Neural cell (in vitro differentiated cells): ENCODE results near the gene PCK1. TPM values are rescaled to one million over a fixed set of nuclear protein-coding genes. Genes with fewer than 3 reads are reported as not detected.

Source experiments
- H2AFZ ChIP-seq: fragments of 200-600, 300-800 bp; sonication (generic), shearing (Covaris generic); 2 replicates; pipeline ENCODE4 v1.6.0; 2014; ENCODE audit warnings: low read depth, mild to moderate bottlenecking, antibody characterized with exemption, low read length, moderate library complexity
- H3F3A ChIP-seq: fragments of 200-600 bp; shearing (Covaris generic); 2 replicates; pipeline ENCODE4 v1.6.1; 2016; ENCODE audit warnings: mild to moderate bottlenecking, moderate library complexity, mixed read lengths, antibody characterized with exemption, low read length; ENCODE audit not compliant: insufficient read depth, poor library complexity, severe bottlenecking
- H3K27ac ChIP-seq: fragments of 200-600, 300-800 bp; sonication (generic), shearing (Covaris generic); 2 replicates; pipeline ENCODE4 v1.5.1; 2014; ENCODE audit warnings: mild to moderate bottlenecking, low read length, moderate library complexity
- H3K27me3 ChIP-seq: fragments of 300-800, 200-600 bp; sonication (generic), shearing (Covaris generic); 2 replicates; pipeline ENCODE4 v1.6.0; 2014; ENCODE audit warnings: mild to moderate bottlenecking, low read depth, low read length, moderate library complexity; ENCODE audit not compliant: insufficient read depth
- H3K36me3 ChIP-seq: fragments of 300-800, 200-600 bp; sonication (generic), shearing (Covaris generic); 2 replicates; pipeline ENCODE4 v1.5.1; 2014; ENCODE audit warnings: mild to moderate bottlenecking, antibody characterized with exemption, low read length, moderate library complexity; ENCODE audit not compliant: insufficient read depth
- H3K4me2 ChIP-seq: fragments of 300-800, 200-600 bp; sonication (generic), shearing (Covaris generic); 2 replicates; pipeline ENCODE4 v1.6.0; 2014; ENCODE audit warnings: mild to moderate bottlenecking, low read length
- H3K4me3 ChIP-seq: fragments of 300-800, 200-600 bp; sonication (generic), shearing (Covaris generic); 2 replicates; pipeline ENCODE4 v1.5.1; 2014; ENCODE audit warnings: mild to moderate bottlenecking, low read length, moderate library complexity
- H3K79me2 ChIP-seq: fragments of 200-600 bp; shearing (Covaris generic); replicated peaks from 2 replicates; pipeline ENCODE4 v1.6.0; 2014; ENCODE audit warnings: mild to moderate bottlenecking, low read length, moderate library complexity; ENCODE audit not compliant: insufficient read depth
- H3K9ac ChIP-seq: fragments of 300-800, 200-600 bp; sonication (generic), shearing (Covaris generic); 2 replicates; pipeline ENCODE4 v1.6.1; 2016; ENCODE audit warnings: mild to moderate bottlenecking, low read length, mixed read lengths
- H3K9me2 ChIP-seq: fragments of 200-600 bp; shearing (Covaris generic); 2 replicates; pipeline ENCODE4 v1.6.1; 2016; ENCODE audit warnings: mild to moderate bottlenecking, low read length, mixed read lengths; ENCODE audit not compliant: insufficient read depth
- H3K9me3 ChIP-seq: fragments of 200-600, 300-800 bp; sonication (generic), shearing (Covaris generic); 2 replicates; pipeline ENCODE4 v1.6.1; 2016; ENCODE audit warnings: mild to moderate bottlenecking, mixed run types, low read length, moderate library complexity, mixed read lengths
- H4K20me1 ChIP-seq: fragments of 200-600 bp; shearing (Covaris generic); 2 replicates; pipeline ENCODE4 v1.6.1; 2016; ENCODE audit warnings: mild to moderate bottlenecking, mixed run types; ENCODE audit not compliant: insufficient read depth
- EP300 ChIP-seq: fragments of 450-650 bp; conservative IDR thresholded peaks from 2 replicates; pipeline ENCODE4 v1.6.1; 2014; ENCODE audit warnings: antibody characterized with exemption, mild to moderate bottlenecking, moderate library complexity; ENCODE audit not compliant: poor library complexity, severe bottlenecking
- EZH2 ChIP-seq: fragments of 200-600, 300-800 bp; shearing (Covaris generic), sonication (generic); IDR thresholded peaks from 2 replicates; pipeline ENCODE4 v1.6.1; 2014; ENCODE audit warnings: antibody characterized with exemption, low read length, borderline replicate concordance, mild to moderate bottlenecking; ENCODE audit not compliant: insufficient read depth, poor library complexity, severe bottlenecking
- MXI1 ChIP-seq: fragments of 450-650 bp; conservative IDR thresholded peaks from 2 replicates; pipeline ENCODE4 v1.6.1; 2014; ENCODE audit warnings: antibody characterized with exemption, mild to moderate bottlenecking; ENCODE audit not compliant: poor library complexity, severe bottlenecking
- POLR2AphosphoS5 ChIP-seq: IDR thresholded peaks from 2 replicates; pipeline ENCODE4 v1.6.1; 2012
- RAD21 ChIP-seq: fragments of 450-650 bp; conservative IDR thresholded peaks from 2 replicates; pipeline ENCODE4 v1.6.1; 2014; ENCODE audit warnings: antibody characterized with exemption, mild to moderate bottlenecking, moderate library complexity
- REST ChIP-seq: IDR thresholded peaks from 2 replicates; pipeline ENCODE4 v1.6.1; 2012; ENCODE audit warnings: borderline replicate concordance
- SMC3 ChIP-seq: fragments of 450-650 bp; conservative IDR thresholded peaks from 2 replicates; pipeline ENCODE4 v1.6.1; 2014; ENCODE audit warnings: antibody characterized with exemption, mild to moderate bottlenecking, moderate library complexity; ENCODE audit not compliant: poor library complexity
- TAF1 ChIP-seq: IDR thresholded peaks from 2 replicates; pipeline ENCODE4 v1.6.1; 2012; ENCODE audit warnings: low read depth
- polyA plus RNA-seq: library from polyadenylated mRNA; depleted of rRNA; stranded (reverse); fragments of >200 nt; gene quantifications from 2 replicates; pipeline ENCODE4 v1.2.3, GENCODE V29; 2014
- TF ChIP-seq, protein P1 (sequence below): fragments of 450-650 bp; IDR thresholded peaks from 2 replicates; pipeline ENCODE4 v1.5.1; 2014; ENCODE audit warnings: antibody characterized with exemption, mild to moderate bottlenecking, moderate library complexity; ENCODE audit not compliant: poor library complexity, severe bottlenecking

The PCK1 gene
- polyA plus RNA-seq, 1 donor from 2014 or later = 0.24 TPM

DNA sequence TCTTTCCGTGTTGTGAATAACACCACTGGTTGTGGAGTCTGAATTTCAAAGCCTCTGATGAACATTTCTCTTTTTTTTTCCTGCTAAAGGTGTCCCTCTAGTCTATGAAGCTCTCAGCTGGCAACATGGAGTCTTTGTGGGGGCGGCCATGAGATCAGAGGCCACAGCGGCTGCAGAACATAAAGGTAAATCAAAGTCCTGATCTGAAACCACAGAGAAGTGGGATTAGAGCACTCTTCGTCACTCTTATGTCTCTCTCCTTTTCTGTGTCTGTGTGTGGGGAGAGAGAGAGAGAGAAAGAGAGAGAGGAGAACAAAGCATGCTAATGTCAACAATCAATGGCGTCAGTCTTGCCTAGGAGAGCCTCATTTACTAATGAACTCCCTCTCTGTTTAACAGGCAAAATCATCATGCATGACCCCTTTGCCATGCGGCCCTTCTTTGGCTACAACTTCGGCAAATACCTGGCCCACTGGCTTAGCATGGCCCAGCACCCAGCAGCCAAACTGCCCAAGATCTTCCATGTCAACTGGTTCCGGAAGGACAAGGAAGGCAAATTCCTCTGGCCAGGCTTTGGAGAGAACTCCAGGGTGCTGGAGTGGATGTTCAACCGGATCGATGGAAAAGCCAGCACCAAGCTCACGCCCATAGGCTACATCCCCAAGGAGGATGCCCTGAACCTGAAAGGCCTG, 4.2 kb downstream of the PCK1 start:
- TF ChIP-seq POLR2AphosphoS5 = no peak
- TF ChIP-seq RAD21 = no peak
- TF ChIP-seq MXI1 = no peak
- no peak for TF ChIP-seq TAF1
- TF ChIP-seq, protein P1, sequence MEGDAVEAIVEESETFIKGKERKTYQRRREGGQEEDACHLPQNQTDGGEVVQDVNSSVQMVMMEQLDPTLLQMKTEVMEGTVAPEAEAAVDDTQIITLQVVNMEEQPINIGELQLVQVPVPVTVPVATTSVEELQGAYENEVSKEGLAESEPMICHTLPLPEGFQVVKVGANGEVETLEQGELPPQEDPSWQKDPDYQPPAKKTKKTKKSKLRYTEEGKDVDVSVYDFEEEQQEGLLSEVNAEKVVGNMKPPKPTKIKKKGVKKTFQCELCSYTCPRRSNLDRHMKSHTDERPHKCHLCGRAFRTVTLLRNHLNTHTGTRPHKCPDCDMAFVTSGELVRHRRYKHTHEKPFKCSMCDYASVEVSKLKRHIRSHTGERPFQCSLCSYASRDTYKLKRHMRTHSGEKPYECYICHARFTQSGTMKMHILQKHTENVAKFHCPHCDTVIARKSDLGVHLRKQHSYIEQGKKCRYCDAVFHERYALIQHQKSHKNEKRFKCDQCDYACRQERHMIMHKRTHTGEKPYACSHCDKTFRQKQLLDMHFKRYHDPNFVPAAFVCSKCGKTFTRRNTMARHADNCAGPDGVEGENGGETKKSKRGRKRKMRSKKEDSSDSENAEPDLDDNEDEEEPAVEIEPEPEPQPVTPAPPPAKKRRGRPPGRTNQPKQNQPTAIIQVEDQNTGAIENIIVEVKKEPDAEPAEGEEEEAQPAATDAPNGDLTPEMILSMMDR = no peak
- TF ChIP-seq EP300 = no peak
- TF ChIP-seq SMC3 = no peak
- TF ChIP-seq REST = no peak
- TF ChIP-seq EZH2 = no peak
- Histone ChIP-seq H4K20me1 (no peaks in the 10 kb centered on the region), H3K9ac (no peak overlapping the region), H3F3A (no peaks in the 10 kb centered on the region), H3K4me3 (no peak overlapping the region), H3K9me2 (no peaks in the 10 kb centered on the region), H3K4me2 (no peak overlapping the region), H3K79me2 (no peaks in the 10 kb centered on the region), H2AFZ (no peak overlapping the region), H3K36me3 (no peaks in the 10 kb centered on the region), H3K27ac (no peak overlapping the region), H3K9me3 (no peaks in the 10 kb centered on the region), H3K27me3 (no peaks in the 10 kb centered on the region)

GRCh38 chr20:57566399-57566798, 5.5 kb downstream of the PCK1 start:
- Histone ChIP-seq H2AFZ (no peak overlapping the region), H3K36me3 (no peaks in the 10 kb centered on the region), H3K4me2 (no peak overlapping the region), H3K9me2 (no peaks in the 10 kb centered on the region), H3K4me3 (no peak overlapping the region), H3F3A (no peaks in the 10 kb centered on the region), H4K20me1 (no peaks in the 10 kb centered on the region), H3K27me3 (no peaks in the 10 kb centered on the region), H3K79me2 (no peaks in the 10 kb centered on the region), H3K9me3 (no peaks in the 10 kb centered on the region), H3K9ac (no peak overlapping the region), H3K27ac (no peak overlapping the region)
- TF ChIP-seq, protein P1 = no peak
- no peak for TF ChIP-seq MXI1
- no peak for TF ChIP-seq EP300
- no peak for TF ChIP-seq EZH2
- no peak for TF ChIP-seq REST
- TF ChIP-seq SMC3 = no peak
- no peak for TF ChIP-seq RAD21
- no peak for TF ChIP-seq POLR2AphosphoS5
- TF ChIP-seq TAF1 = no peak
